ENCODE data around the gene TP53RK.

Gene TP53RK

GRCh38 chr20:46640536-46641311 lies 48.5 kb downstream of the TP53RK start:
- DNase-seq (ENCODE audit: low read depth in 2 of 3, low spot score in 2 of 3) = no peak

GRCh38 chr20:46640044-46640443 lies 49.2 kb downstream of the TP53RK start:
- DNase-seq (ENCODE audit: low read depth in 2 of 3, low spot score in 2 of 3) = no peak

- no peak for DNase-seq (ENCODE audit: low read depth in 2 of 3, low spot score in 2 of 3)
Observed at GRCh38 chr20:46639587-46639986, 49.7 kb downstream of the TP53RK start.

GRCh38 chr20:46638898-46639274 lies 50.4 kb downstream of the TP53RK start:
- no peak for DNase-seq (ENCODE audit: low read depth in 2 of 3, low spot score in 2 of 3)

GRCh38 chr20:46638134-46638897 lies 50.9 kb downstream of the TP53RK start:
- no peak for DNase-seq (ENCODE audit: low read depth in 2 of 3, low spot score in 2 of 3)

GRCh38 chr20:46637427-46638133 lies 51.7 kb downstream of the TP53RK start:
- DNase-seq (ENCODE audit: low read depth in 2 of 3, low spot score in 2 of 3) = no peak

GRCh38 chr20:46637020-46637419 lies 52.2 kb downstream of the TP53RK start:
- DNase-seq (ENCODE audit: low read depth in 2 of 3, low spot score in 2 of 3) = no peak

GRCh38 chr20:46636514-46636913 lies 52.7 kb downstream of the TP53RK start:
- no peak for DNase-seq (ENCODE audit: low read depth in 2 of 3, low spot score in 2 of 3)

GRCh38 chr20:46635514-46636136 lies 53.6 kb downstream of the TP53RK start:
- DNase-seq (ENCODE audit: low read depth in 2 of 3, low spot score in 2 of 3) = no peak

GRCh38 chr20:46634528-46634927 lies 54.7 kb downstream of the TP53RK start:
- no peak for DNase-seq (ENCODE audit: low read depth in 2 of 3, low spot score in 2 of 3)
